Peyer's patch (tissue), 4 donors: ENCODE measurements around the gene SOX18. TPM values are rescaled to one million over a fixed set of nuclear protein-coding genes. Genes with fewer than 3 reads are reported as not detected.
A peak's percentile ranks its signal among the peaks of the same experiment; 100 is the strongest.

Experiments
- DNase-seq, 3 donors: peaks; one replicate each; pipeline ENCODE4 v3.0.0-alpha.2; 2017 to 2019
- H3K27ac ChIP-seq, 4 donors: fragments of 200-600 bp; sonication (generic); one replicate each; pipeline ENCODE4 v1.5.1; 2016 to 2019
- H3K27me3 ChIP-seq, 2 donors: fragments of 200-600 bp; sonication (generic); one replicate each; pipeline ENCODE4 v1.5.1; 2019
- H3K36me3 ChIP-seq, 3 donors: fragments of 200-600 bp; sonication (generic); one replicate each; pipeline ENCODE4 v1.5.1; 2016 to 2019
- H3K4me1 ChIP-seq, 4 donors: fragments of 200-600 bp; sonication (generic); one replicate each; pipeline ENCODE4 v1.5.1; 2016 to 2019
- H3K4me3 ChIP-seq, 4 donors: fragments of 200-600 bp; sonication (generic); 1 replicate in 3 of 4; 2 replicates in 1 of 4; pipeline ENCODE4 v1.5.1; 2016 to 2019; ENCODE audit warnings: mild to moderate bottlenecking in 1 of 4
- H3K9me3 ChIP-seq, 4 donors: fragments of 200-600 bp; sonication (generic); one replicate each; pipeline ENCODE4 v1.5.1; 2016 to 2019; ENCODE audit warnings: mild to moderate bottlenecking in 1 of 4
- CTCF ChIP-seq, 6 experiments: fragments of 450-650 bp in 4 of 6; fragments of 200-600 bp in 2 of 6; sonication (generic) in 1 of 6; IDR thresholded peaks; one replicate each; pipeline ENCODE4 v1.5.1; 2017 to 2019; ENCODE audit warnings: antibody characterized with exemption in 6 of 6, mild to moderate bottlenecking in 3 of 6, moderate library complexity in 1 of 6
- POLR2A ChIP-seq, 2 donors: fragments of 450-650 bp; IDR thresholded peaks; one replicate each; pipeline ENCODE4 v1.5.1; 2017; ENCODE audit warnings: antibody characterized with exemption in 2 of 2, mild to moderate bottlenecking in 2 of 2, moderate library complexity in 2 of 2
- total RNA-seq, 4 donors: library from RNA; depleted of rRNA; stranded (reverse); fragments of >200 nt; gene quantifications; one replicate each; pipeline ENCODE4 v1.1.0, GENCODE V29; 2016

SOX18 gene
- total RNA-seq, 4 donors from 2014 or later = 2.8 to 6.6 (median 3.4) TPM; not detected in 1

- Histone ChIP-seq H3K36me3 (no peaks in the 10 kb centered on the region), H3K4me1 (peaks cover 0 to 39% (median 22%) of the 10 kb centered on the region in 4 donors), H3K9me3 (no peaks in the 10 kb centered on the region), H3K27me3 (peaks cover 0 to 39% of the 10 kb centered on the region in 2 donors), H3K4me3 (no peak overlapping the region), H3K27ac (no peak overlapping the region)
- no peak for TF ChIP-seq CTCF (IDR thresholded peaks at IDR 0.05)
- no peak for TF ChIP-seq POLR2A (IDR thresholded peaks at IDR 0.05)
- no peak for DNase-seq
Measured at GRCh38 chr20:64045346-64046011, 4.0 kb downstream of the SOX18 start.

- DNase-seq = no peak
- Histone ChIP-seq H3K4me1 (peaks cover 0 to 31% (median 21%) of the 10 kb centered on the region in 4 donors), H3K4me3 (no peak overlapping the region), H3K27me3 (peaks cover 0 to 40% of the 10 kb centered on the region in 2 donors), H3K27ac (no peak overlapping the region), H3K9me3 (no peaks in the 10 kb centered on the region), H3K36me3 (no peaks in the 10 kb centered on the region)
- TF ChIP-seq CTCF (IDR thresholded peaks at IDR 0.05) (no peak), POLR2A (IDR thresholded peaks at IDR 0.05) (no peak)
Measured at GRCh38 chr20:64044484-64045247, 4.8 kb downstream of the SOX18 start.

GRCh38 chr20:64043768-64044167 is 5.7 kb downstream of the SOX18 start:
- H3K9me3 ChIP-seq = no peaks in the 10 kb centered on the region
- H3K4me3 ChIP-seq = no peak overlapping the region
- peaks cover 0 to 36% of the 10 kb centered on the region in 2 donors for H3K27me3 ChIP-seq
- DNase-seq = no peak
- H3K27ac ChIP-seq = no peak overlapping the region
- H3K36me3 ChIP-seq = no peaks in the 10 kb centered on the region
- peaks cover 0 to 34% (median 24%) of the 10 kb centered on the region in 4 donors for H3K4me1 ChIP-seq
- TF ChIP-seq CTCF (IDR thresholded peaks at IDR 0.05) = no peak
- TF ChIP-seq POLR2A (IDR thresholded peaks at IDR 0.05) = no peak

GRCh38 chr20:64042054-64042781 is 7.2 kb downstream of the SOX18 start:
- peaks cover 0 to 37% (median 27%) of the 10 kb centered on the region in 4 donors for H3K4me1 ChIP-seq
- H3K36me3 ChIP-seq = no peaks in the 10 kb centered on the region
- no peaks in the 10 kb centered on the region for H3K9me3 ChIP-seq
- peaks cover 0 to 31% of the 10 kb centered on the region in 2 donors for H3K27me3 ChIP-seq
- no peak for DNase-seq
- peak overlapping the region; percentile 37 to 68 (median 43) for H3K4me3 ChIP-seq
- peak overlapping the region; percentile 32 to 74 (median 41) for H3K27ac ChIP-seq
- TF ChIP-seq POLR2A (IDR thresholded peaks at IDR 0.05) (no peak), CTCF (IDR thresholded peaks at IDR 0.05) (no peak)

- H3K36me3 ChIP-seq = no peaks in the 10 kb centered on the region
- no peak for DNase-seq
- peaks cover 0 to 42% (median 27%) of the 10 kb centered on the region in 4 donors for H3K4me1 ChIP-seq
- H3K27ac ChIP-seq = peak overlapping the region in 3 of 4 donors; percentile 40 to 74 (median 42)
- TF ChIP-seq POLR2A (IDR thresholded peaks at IDR 0.05) = no peak
- no peak for TF ChIP-seq CTCF (IDR thresholded peaks at IDR 0.05)
- H3K9me3 ChIP-seq = no peaks in the 10 kb centered on the region
- H3K27me3 ChIP-seq = peaks cover 0 to 35% of the 10 kb centered on the region in 2 donors
- peak overlapping the region; percentile 37 to 68 (median 43) for H3K4me3 ChIP-seq
Measured at GRCh38 chr20:64041781-64042053, 7.7 kb downstream of the SOX18 start.
